ENCODE data around the gene KRTAP5-10.
"Not testable (repeated sequence)": the region's sequence is repeated elsewhere in the genome, so short reads cannot be mapped to it uniquely, and the experiment has no call there.

KRTAP5-10 gene

GRCh38 chr11:71542382-71542781 is 23.0 kb upstream of the KRTAP5-10 start:
- DNase-seq (ENCODE audit: low read depth in 1 of 2, low spot score in 1 of 2): no peak

- DNase-seq (ENCODE audit: low read depth in 1 of 2, low spot score in 1 of 2): no peak
These were observed 22.2 kb upstream of the KRTAP5-10 start for GRCh38 chr11:71542879-71543777.

GRCh38 chr11:71543866-71544265 is 21.5 kb upstream of the KRTAP5-10 start:
- no peak for DNase-seq (ENCODE audit: low read depth in 1 of 2, low spot score in 1 of 2)

- no peak for DNase-seq (ENCODE audit: low read depth in 1 of 2, low spot score in 1 of 2)
These were observed 20.7 kb upstream of the KRTAP5-10 start for GRCh38 chr11:71544525-71545214.

- DNase-seq (ENCODE audit: low read depth in 1 of 2, low spot score in 1 of 2): no peak
These were observed 19.9 kb upstream of the KRTAP5-10 start for GRCh38 chr11:71545405-71545966.

GRCh38 chr11:71548120-71548519 is 17.2 kb upstream of the KRTAP5-10 start, which contains the start of gene KRTAP5-9:
Gene KRTAP5-9, plus strand, starts transcription at chr11:71548420. Its CDS starts 238 bp downstream, at chr11:71548658.
- DNase-seq (ENCODE audit: low read depth in 1 of 2, low spot score in 1 of 2): no peak

GRCh38 chr11:71548716-71549151 is 16.6 kb upstream of the KRTAP5-10 start:
- no peak for DNase-seq (ENCODE audit: low read depth in 1 of 2, low spot score in 1 of 2)

- DNase-seq (ENCODE audit: low read depth in 1 of 2, low spot score in 1 of 2): no peak
These were observed 13.7 kb upstream of the KRTAP5-10 start for GRCh38 chr11:71551711-71552110.

- no peak for DNase-seq (ENCODE audit: low read depth in 1 of 2, low spot score in 1 of 2)
These were observed 10.4 kb upstream of the KRTAP5-10 start for GRCh38 chr11:71554996-71555395.

GRCh38 chr11:71555508-71555907 is 9.9 kb upstream of the KRTAP5-10 start:
- DNase-seq (ENCODE audit: low read depth in 1 of 2, low spot score in 1 of 2): no peak

- no peak for DNase-seq (ENCODE audit: low read depth in 1 of 2, low spot score in 1 of 2)
These were observed 9.3 kb upstream of the KRTAP5-10 start for GRCh38 chr11:71556018-71556417.

GRCh38 chr11:71557257-71557656 is 8.1 kb upstream of the KRTAP5-10 start:
- no peak for DNase-seq (ENCODE audit: low read depth in 1 of 2, low spot score in 1 of 2)

- DNase-seq (ENCODE audit: low read depth in 1 of 2, low spot score in 1 of 2): no peak
These were observed 6.4 kb upstream of the KRTAP5-10 start for GRCh38 chr11:71558996-71559395.

GRCh38 chr11:71562120-71562519 is 3.2 kb upstream of the KRTAP5-10 start:
- DNase-seq (ENCODE audit: low read depth in 1 of 2, low spot score in 1 of 2): no peak

- DNase-seq (ENCODE audit: low read depth in 1 of 2, low spot score in 1 of 2): no peak
These were observed 2.0 kb upstream of the KRTAP5-10 start for GRCh38 chr11:71563406-71563805.

- DNase-seq (ENCODE audit: low read depth in 1 of 2, low spot score in 1 of 2): no peak
These were observed 933 bp upstream of the KRTAP5-10 start for GRCh38 chr11:71564430-71564829.

GRCh38 chr11:71566081-71566620 is 788 bp downstream of the KRTAP5-10 start:
- DNase-seq (ENCODE audit: low read depth in 1 of 2, low spot score in 1 of 2): no peak

- DNase-seq (ENCODE audit: low read depth in 1 of 2, low spot score in 1 of 2): not testable (repeated sequence)
These were observed 1.6 kb downstream of the KRTAP5-10 start for GRCh38 chr11:71566626-71567599.

GRCh38 chr11:71567633-71568032 is 2.3 kb downstream of the KRTAP5-10 start:
- DNase-seq (ENCODE audit: low read depth in 1 of 2, low spot score in 1 of 2): not testable (repeated sequence)

GRCh38 chr11:71568704-71569349 is 3.5 kb downstream of the KRTAP5-10 start:
- DNase-seq (ENCODE audit: low read depth in 1 of 2, low spot score in 1 of 2): no peak

Data from stimulated activated CD4-positive, alpha-beta T cell treated with anti-CD3 and anti-CD28 coated beads, Interleukin-15, amount 100 ng/mL, for 1 hour (primary cell).